COR-L47 (cell line): Measurements from ENCODE around the gene NOP53.
"Not testable (repeated sequence)": the region's sequence is repeated elsewhere in the genome, so short reads cannot be mapped to it uniquely, and the experiment has no call there.

Experiments used
- DNase-seq: peaks from one replicate; lab custom pipeline; 2025; lab: John Stamatoyannopoulos, UW

NOP53 gene

GRCh38 chr19:47754206-47755064, 9.1 kb downstream of the NOP53 start:
- DNase-seq, result no peak

- no peak for DNase-seq
These were observed 9.9 kb downstream of the NOP53 start for GRCh38 chr19:47755065-47755761.

- no peak for DNase-seq
These were observed 10.6 kb downstream of the NOP53 start for GRCh38 chr19:47755762-47756626.

- DNase-seq, result no peak
These were observed 11.2 kb downstream of the NOP53 start for GRCh38 chr19:47756627-47756929.

- DNase-seq, result no peak
These were observed 11.7 kb downstream of the NOP53 start for GRCh38 chr19:47756953-47757608.

- no peak for DNase-seq
These were observed 12.5 kb downstream of the NOP53 start for GRCh38 chr19:47757617-47758442.

GRCh38 chr19:47758443-47758804, 13.1 kb downstream of the NOP53 start:
- DNase-seq, result no peak

GRCh38 chr19:47760632-47760999, 15.3 kb downstream of the NOP53 start:
- no peak for DNase-seq

- no peak for DNase-seq
These were observed 16.2 kb downstream of the NOP53 start for GRCh38 chr19:47761566-47761965.

GRCh38 chr19:47762151-47762550, 16.8 kb downstream of the NOP53 start:
- no peak for DNase-seq

- DNase-seq, result no peak
These were observed 17.4 kb downstream of the NOP53 start for GRCh38 chr19:47762615-47763308.

GRCh38 chr19:47764705-47765104, 19.4 kb downstream of the NOP53 start:
- not testable (repeated sequence) for DNase-seq

GRCh38 chr19:47765523-47766358, 20.4 kb downstream of the NOP53 start:
- peak; percentile 58 for DNase-seq

GRCh38 chr19:47766359-47766620, 20.9 kb downstream of the NOP53 start:
- no peak for DNase-seq

GRCh38 chr19:47766670-47767069, 21.3 kb downstream of the NOP53 start:
- no peak for DNase-seq

GRCh38 chr19:47767349-47767748, 22.0 kb downstream of the NOP53 start:
- no peak for DNase-seq

- DNase-seq, result no peak
These were observed 23.3 kb downstream of the NOP53 start for GRCh38 chr19:47768604-47769003.

GRCh38 chr19:47769534-47769933, 24.2 kb downstream of the NOP53 start:
- no peak for DNase-seq

- not testable (repeated sequence) for DNase-seq
These were observed 25.9 kb downstream of the NOP53 start for GRCh38 chr19:47771291-47771690.

GRCh38 chr19:47776568-47776967, 31.2 kb downstream of the NOP53 start:
- peak; percentile 88 for DNase-seq
